GM19397 (cell line): ENCODE results near the gene PRKCB.
"Not testable (repeated sequence)": the region's sequence is repeated elsewhere in the genome, so short reads cannot be mapped to it uniquely, and the experiment has no call there.

Experiments
- ATAC-seq: cut with Tn5 transposase; IDR thresholded peaks from one replicate; pipeline ENCODE4 v1.9.1; 2021; ENCODE audit warnings: mild to moderate bottlenecking, moderate library complexity; ENCODE audit not compliant: unreplicated experiment

The PRKCB gene

DNA sequence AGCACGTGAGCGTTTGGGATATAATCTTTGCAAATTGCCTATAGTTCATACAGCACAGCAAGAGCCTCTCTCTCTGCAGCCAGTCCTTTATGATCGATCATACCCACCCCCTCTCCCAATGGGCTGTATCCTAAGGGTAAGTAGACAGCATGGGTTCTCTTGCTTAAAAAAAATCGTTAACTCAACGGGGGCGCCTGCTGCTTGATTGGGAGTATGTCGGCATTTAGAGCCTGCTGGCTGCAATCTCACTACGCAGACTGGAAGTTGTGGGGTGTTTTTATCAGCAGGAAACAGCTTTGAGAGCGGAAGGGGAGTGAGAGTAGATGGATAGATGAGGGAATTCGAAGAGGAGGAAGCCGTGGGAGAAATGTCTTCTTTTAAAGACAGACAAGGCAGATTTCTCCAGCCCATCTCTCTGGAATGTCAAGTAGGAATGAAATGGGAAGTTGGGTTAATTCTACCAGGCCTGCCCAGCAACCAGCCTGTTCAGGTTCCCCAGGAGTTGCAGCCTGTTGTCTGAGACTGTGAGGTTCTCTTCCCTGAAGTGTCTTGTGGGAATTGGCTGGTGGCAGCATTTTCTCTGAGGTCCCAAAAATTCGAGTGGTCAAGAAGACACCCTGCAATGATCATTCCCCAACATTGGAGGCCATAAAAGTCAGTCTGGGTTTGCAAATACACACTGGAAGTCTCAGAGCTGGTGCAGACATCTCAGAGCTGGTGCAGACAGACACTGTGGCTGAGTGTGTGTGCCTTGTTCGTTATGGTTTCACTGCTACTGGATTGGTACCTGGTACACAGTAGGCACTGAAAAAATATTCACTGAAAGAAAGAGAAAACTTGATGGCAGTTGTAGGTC is 65.6 kb downstream of the PRKCB start:
- no peak for ATAC-seq

DNA sequence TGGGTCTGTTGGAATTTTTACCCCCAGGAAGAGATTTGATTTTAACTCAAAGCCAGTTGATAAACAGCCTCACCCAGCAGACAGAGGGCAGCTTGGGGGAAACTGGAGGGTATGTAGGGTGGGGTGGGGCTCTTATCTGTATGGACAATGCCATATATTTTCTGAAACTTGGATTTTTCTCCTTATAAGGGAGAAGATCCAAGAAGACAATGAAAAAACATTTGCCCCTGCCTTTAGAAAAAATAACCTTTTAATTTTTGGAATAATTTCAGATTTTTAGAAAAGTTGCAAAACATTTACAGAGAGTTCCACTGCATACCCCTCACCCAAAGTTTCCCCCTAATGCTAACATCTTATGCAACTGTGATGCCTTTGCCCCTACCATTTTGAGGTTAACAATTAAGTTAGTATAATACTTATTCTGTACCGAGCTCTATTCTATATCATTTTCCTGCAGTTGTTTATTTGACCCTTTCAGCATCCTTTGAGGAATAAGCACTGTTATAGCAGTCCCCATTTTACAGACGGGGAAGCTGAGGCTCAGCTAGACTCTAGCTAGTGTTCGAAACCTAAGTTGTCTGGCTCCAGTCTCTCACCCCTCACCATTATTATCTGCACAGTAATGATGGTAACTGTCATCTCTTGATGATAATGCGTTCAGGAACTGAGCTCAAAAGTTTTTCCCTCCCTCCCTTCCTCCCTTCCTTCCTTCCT is 66.4 kb downstream of the PRKCB start:
- no peak for ATAC-seq

- ATAC-seq: no peak
Measured at GRCh38 chr16:23902748-23903414, 67.1 kb downstream of the PRKCB start.

DNA sequence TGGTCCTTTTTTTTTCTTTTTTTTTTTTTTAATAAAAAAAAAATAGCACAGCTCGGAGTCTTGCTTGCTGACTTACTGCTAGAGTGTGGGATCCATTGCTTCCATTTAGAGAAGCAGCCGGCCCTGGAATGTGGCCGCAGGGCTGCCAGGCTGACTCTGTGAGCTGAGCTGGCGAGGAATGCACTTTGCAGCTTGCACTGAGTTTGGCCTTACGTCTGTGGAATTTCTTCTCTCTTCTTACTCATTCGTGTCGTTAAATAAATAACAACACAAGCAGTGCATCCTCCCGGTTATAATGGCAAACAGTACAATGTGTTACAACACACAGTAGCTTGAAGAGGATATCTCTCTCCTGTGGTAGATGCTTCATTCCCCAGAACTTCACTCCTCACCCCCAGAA is 69.2 kb downstream of the PRKCB start:
- no peak for ATAC-seq

DNA sequence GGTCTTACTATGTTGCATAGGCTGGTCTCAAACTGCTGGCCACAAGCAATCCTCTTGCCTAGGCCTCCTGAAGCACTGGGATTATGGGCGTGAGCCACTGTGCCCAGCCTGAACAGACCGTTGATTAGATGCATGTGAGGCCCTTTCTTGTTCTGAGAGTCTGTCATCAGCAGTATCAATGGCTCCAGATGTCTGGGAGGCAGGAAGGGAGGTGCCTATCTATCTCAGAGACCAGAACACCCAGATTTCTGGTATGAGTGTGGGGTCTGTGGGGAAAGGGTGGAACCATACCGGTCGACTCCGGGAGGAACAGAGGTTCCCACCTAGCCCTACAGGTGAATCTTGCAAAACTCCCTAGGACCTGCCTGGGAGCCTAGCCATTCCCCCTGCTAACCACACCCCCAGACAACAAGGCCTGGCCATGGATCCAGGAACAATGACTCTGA is 71.7 kb downstream of the PRKCB start:
- no peak for ATAC-seq

GRCh38 chr16:23907903-23908302 is 72.1 kb downstream of the PRKCB start:
- no peak for ATAC-seq

GRCh38 chr16:23908790-23909189 is 73.0 kb downstream of the PRKCB start:
- no peak for ATAC-seq

- no peak for ATAC-seq
Measured at GRCh38 chr16:23909792-23910418, 74.1 kb downstream of the PRKCB start.

DNA sequence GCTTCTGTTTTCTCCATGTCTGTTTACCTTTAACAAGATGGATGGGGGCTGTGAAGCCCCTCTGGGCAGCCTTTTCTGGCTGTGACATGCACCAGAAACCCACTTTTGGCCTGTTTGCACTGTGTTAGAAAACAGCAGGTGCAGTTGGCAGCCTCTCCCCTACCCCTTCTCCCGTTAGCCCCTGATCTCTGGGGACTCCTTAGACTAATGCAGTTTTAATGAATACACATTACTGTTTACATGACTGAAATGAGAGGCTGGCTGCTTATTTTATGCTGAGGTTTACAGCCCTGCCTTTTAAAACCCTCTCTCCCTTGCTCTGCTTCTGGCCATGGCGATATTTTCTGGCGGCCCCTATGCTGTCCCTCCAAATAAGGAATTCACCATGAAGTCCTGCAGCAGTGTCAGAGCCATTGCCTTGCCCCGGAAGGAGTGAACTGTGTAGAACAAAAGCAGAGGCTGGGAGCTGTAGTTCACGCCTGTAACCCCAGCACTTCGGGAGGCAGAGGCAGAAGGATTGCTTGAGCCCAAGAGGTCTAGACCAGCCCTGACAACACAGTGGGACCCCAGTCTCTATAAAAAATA is 79.3 kb downstream of the PRKCB start:
- ATAC-seq: no peak

DNA sequence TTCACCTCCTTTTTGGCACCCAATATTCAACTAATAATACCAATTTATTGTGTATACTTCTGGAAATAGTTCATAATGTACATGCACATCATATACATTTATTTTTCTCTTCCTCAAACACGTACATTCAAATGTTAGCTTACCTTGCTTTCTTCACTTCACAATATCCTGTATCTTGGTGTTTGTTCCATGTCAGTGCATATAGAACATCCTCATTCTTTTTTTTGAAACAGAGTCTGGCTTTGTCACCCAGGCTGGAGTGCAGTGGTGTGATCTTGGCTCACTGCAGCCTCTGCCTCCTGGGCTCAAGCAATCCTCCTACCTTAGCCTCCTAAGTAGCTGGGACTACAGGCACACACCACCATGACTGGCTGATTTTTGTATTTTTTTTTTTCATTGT is 80.8 kb downstream of the PRKCB start:
- ATAC-seq: not testable (repeated sequence)

GRCh38 chr16:23917621-23918020 is 81.8 kb downstream of the PRKCB start:
- ATAC-seq: no peak

- no peak for ATAC-seq
Measured at GRCh38 chr16:23920446-23920845, 84.7 kb downstream of the PRKCB start.

GRCh38 chr16:23920899-23921298 is 85.1 kb downstream of the PRKCB start:
- ATAC-seq: no peak

DNA sequence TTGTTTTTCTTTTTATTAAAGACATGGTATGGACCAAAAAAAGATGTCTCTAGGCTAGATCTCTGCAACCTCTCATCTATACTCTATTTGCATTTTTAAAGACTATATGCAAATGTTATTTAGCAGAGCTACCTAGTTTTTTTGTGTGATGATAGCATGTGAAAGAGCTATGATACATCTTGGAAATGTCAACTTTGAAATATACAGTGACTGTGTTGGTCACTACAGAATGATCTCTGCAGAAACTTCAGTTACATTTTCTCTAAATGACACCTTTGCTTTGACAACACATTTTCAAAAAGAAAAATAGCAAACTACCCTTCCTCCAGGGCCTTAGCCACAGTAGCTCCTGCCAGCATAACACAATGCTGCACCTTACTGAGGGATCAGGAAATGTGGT is 86.6 kb downstream of the PRKCB start:
- ATAC-seq: no peak

GRCh38 chr16:23924128-23924527 is 88.3 kb downstream of the PRKCB start:
- no peak for ATAC-seq

GRCh38 chr16:23927796-23928195 is 92.0 kb downstream of the PRKCB start:
- no peak for ATAC-seq

- no peak for ATAC-seq
Measured at GRCh38 chr16:23929237-23929636, 93.5 kb downstream of the PRKCB start.

DNA sequence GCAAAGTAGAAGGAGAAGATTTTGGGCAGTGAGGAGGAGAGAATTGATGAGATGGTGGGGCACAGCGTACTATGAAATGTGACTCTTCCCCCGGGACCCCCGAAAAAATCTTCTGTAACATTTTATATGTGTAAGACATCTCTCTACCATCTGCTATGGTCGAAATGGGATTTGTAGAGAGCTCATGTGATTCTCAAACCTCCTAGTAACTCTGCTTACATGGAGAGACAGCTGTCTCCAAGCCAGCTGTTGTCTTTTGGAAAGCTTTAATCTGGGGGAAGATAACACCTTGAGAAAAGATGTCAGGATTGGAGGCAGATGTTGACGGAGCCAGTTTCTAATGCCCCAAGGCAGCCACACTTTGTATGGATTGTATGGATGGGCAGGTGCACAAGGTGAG is 94.1 kb downstream of the PRKCB start:
- ATAC-seq: no peak

DNA sequence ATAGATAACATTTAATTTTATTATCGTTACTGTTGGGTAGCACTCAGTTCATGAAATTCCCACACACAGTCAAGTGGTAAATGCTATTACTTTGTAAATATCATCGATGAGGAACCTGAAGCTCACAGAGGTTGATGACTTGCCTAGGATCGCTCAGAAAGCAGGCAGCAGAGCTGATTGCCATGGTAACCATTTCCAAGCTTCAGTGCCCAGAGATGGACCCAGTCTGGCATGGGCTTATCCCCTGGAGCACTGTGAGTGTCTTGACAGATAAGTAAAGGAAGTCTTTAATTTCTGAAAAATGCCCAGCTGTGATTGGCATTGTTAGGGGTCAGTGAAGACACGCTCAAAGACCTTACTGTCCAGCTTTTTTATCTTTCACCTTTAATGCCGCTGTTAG is 95.0 kb downstream of the PRKCB start:
- no peak for ATAC-seq

- ATAC-seq: no peak
Measured at GRCh38 chr16:23931199-23931598, 95.4 kb downstream of the PRKCB start.

- ATAC-seq: not testable (repeated sequence)
Measured at GRCh38 chr16:23933650-23934049, 97.9 kb downstream of the PRKCB start.
